Measurements from ENCODE around the gene OAS2.

OAS2 gene, protein sequence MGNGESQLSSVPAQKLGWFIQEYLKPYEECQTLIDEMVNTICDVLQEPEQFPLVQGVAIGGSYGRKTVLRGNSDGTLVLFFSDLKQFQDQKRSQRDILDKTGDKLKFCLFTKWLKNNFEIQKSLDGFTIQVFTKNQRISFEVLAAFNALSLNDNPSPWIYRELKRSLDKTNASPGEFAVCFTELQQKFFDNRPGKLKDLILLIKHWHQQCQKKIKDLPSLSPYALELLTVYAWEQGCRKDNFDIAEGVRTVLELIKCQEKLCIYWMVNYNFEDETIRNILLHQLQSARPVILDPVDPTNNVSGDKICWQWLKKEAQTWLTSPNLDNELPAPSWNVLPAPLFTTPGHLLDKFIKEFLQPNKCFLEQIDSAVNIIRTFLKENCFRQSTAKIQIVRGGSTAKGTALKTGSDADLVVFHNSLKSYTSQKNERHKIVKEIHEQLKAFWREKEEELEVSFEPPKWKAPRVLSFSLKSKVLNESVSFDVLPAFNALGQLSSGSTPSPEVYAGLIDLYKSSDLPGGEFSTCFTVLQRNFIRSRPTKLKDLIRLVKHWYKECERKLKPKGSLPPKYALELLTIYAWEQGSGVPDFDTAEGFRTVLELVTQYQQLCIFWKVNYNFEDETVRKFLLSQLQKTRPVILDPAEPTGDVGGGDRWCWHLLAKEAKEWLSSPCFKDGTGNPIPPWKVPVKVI

DNA sequence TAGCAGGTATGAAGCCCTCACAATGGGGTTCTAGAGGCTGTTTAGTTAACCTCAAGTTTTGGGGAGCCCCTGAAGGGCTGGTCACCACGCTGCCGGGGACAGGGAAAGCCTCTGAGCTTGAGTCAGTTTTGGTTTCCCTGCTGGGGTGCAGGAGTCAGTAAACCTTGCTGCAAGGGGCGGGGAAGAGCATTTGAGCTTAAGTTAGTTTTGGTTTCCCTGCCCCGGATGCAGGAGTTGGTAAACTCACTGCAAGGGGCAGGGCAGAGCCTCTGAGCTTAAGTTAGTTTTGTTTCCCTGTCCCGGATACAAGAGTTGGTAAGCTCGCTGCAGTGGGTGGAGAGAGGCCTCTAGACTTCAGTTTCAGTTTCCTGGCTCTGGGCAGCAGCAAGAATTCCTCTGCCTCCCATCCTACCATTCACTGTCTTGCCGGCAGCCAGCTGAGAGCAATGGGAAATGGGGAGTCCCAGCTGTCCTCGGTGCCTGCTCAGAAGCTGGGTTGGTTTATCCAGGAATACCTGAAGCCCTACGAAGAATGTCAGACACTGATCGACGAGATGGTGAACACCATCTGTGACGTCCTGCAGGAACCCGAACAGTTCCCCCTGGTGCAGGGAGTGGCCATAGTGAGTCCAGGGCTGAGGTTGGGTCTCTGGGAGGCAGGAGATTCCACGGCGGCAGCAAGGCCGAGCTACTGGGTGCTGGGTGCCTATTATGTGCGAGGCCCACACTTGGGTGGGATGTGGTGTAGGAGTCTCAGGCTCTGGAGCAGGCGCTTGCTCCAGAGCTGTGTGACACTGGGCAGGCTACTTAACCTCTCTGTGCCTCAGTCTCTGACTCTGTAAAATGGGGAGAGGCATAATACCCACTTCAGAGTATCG, at the start of gene OAS2:
TSS of gene OAS2 (plus strand) at position 357 of the 878 bp plus-strand sequence. CDS start at position 447, 90 bp downstream.
- H3K27ac ChIP-seq, result peak within 1 kb of the TSS; percentile 39
- DNase-seq (ENCODE audit: low read depth, low spot score), result peak; percentile 70

DNA sequence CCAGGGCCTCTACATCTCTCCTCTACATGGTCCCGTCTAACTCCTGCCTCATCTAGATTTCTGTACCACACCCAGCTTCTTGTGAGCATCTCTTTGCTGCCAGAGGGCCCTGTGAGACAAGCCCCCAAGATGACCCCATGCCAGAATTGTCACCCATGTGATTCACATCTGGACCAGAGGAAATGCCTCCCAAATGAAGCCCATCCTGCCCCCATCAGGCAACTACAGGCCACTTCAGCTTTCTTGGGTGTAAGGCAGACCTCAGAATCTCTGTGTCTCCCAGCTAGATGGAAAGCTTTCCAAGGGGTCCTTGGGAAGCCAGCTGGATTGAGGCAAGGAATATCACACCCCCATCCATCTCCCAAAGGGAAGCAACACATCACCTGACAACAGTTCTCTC, 49.3 kb upstream of the OAS2 start:
- H3K27ac ChIP-seq, result no peak overlapping the region
- DNase-seq (ENCODE audit: low read depth, low spot score), result no peak

DNA sequence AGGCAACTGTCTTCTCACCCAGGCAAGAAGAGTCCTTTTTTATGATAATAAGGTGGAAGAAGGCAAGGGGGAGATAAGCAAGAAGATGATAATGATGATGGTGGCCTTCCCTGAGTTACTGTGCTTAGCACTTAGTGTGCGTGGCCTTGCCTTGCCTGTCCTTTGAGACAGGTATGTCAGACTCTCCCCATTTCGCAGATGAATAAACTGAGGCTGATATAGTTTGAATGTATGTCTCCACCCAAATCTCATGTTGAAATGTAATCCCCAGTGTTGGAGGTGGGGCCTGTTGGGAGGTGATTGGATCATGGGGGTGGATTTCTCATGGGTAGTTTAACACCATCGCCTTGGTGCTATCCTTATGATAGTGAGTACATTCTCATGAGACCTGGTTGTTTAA, 48.6 kb upstream of the OAS2 start:
- no peak for DNase-seq (ENCODE audit: low read depth, low spot score)
- H3K27ac ChIP-seq, result no peak overlapping the region

DNA sequence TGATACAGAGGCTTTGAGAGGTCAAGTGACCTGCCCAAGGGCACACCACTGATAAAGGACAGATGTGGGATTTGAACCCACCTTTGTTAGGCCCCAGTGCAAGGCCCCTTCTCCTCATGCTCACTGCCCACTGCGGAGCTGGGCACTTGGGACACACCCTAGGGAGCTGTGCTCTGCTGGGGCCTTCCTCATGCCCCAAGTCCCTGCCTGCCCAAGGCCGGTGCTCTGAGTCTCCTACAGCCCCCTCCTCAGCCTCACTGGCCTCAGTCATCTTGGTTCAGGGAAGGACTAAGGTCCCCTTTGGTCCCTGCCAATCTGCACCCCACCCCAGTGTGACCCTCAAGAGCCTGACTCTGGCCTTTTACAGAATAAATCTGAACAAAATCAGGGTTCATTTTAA, 48.0 kb upstream of the OAS2 start:
- no peak overlapping the region for H3K27ac ChIP-seq
- no peak for DNase-seq (ENCODE audit: low read depth, low spot score)

DNA sequence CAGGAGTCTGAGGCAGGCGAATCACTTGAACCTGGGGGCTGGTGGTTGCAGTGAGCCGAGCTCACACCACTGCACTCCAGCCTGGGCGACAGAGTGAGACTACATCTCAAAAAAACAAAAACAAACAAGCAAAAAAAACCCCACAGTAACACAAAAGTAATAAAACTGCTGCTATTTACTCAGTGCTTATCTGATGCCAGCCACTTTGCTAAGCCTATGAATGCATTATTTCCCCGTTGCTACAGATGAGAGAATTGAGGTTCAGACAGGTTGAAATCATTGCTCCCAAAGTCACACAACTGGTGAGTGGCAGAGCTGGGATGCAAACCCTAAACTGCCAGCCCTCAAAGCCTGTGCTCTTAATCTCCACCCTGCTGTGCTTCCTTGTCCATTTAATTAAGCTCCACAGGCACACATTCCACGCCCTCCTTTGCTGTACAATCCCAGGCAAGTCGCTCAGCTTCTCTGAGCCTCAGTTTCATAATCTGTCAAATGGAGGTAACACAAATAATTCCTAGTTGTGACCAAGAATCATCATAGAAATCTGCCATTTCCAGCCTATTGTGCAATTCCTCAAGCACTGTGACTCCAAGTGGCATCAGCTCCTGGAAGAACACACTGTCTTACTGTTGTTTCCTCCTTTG, 45.7 kb upstream of the OAS2 start:
- no peak for DNase-seq (ENCODE audit: low read depth, low spot score)
- H3K27ac ChIP-seq, result no peak overlapping the region

DNA sequence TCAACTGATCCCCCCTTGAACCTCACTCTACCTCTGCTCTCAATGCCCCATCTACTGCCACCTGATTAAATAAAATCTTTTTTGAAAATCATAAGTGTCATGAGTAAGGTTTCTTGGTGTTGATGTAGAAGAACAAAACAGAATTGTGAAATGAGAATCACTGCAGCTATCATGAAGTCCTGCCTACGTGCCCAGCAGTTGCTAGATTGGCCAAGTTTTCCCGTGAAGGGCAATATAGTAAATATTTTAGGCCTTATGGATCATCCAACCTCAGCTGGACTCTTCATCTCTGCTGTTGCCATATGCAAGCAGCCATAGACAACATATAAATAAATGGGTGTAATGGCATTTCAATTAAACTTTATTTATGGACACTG, 45.2 kb upstream of the OAS2 start:
- no peak overlapping the region for H3K27ac ChIP-seq
- no peak for DNase-seq (ENCODE audit: low read depth, low spot score)

DNA sequence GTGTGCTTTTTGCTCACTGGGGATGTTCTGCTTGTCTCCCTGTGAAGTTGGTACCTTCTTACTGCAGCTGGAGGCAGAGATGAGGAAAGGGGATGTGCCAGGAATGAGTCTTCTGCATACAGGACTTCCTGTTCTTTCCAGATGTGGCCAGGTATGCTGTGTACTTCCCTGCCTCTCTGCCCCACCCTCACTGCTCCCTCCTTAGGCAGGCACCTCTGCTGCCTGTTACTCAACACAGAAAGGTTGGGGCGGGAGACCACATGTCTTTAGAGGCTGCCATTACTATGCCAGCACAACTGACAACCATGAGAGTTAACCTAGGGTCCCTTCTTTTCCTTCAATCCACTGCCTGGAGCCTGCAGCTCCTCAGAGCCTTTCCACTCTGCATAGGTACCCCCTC, 42.1 kb upstream of the OAS2 start:
- H3K27ac ChIP-seq, result peak overlapping the region; percentile 92
- DNase-seq (ENCODE audit: low read depth, low spot score), result peak; percentile 77

DNA sequence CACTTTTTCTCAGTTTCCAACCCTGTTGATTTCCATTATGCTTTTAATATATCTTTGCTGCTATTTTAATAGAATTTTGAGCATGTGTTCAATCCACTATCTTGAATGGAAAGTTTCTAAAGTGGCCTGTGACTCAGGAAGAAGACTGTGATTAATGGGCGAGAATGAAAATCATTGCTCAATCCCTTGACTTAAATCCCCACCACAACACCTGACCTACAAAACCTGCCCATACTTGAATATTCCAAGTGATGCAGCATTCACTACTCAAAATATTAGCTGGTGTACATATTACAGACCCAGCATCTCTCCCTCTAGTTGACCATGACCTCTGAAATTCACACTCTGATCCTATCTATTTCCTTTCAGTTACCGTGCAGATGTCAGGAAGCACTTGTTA, 41.4 kb upstream of the OAS2 start:
- DNase-seq (ENCODE audit: low read depth, low spot score), result peak; percentile 92
- H3K27ac ChIP-seq, result peak overlapping the region; percentile 92

DNA sequence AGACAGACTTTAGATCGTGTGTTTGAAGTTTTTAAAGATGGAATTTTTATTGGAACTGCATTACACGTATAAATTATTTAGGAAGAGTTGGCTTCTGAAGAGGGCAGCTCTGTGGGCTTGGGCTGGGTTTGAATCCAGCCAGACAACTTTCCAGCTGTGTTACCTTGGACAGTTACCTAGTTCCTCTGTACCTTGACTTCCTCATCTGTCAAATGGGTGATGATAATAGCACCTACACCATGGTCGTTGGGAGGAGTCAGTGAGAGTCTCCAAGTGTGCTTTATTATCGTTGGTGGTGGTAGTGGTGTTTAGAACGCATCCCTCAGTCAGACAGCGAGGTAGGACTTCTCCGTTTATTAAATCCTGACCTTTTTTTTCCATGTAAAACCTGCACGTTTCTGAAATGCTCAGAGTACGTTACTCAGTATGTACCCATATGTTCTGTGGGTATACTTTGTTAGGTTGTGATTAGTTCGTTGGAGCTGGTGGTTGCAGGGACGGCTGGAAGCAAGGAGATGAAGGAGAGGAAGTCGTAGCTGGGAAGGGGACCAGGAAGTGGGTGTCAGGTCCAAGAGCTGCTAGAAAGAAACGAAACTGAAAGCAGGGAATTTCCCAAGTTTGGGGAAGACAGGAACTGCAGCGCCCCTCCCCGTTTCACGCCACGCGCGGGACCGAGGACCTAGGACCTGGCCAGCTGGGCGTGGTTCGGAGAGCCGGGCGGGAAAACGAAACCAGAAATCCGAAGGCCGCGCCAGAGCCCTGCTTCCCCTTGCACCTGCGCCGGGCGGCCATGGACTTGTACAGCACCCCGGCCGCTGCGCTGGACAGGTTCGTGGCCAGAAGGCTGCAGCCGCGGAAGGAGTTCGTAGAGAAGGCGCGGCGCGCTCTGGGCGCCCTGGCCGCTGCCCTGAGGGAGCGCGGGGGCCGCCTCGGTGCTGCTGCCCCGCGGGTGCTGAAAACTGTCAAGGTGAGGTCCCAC, 40.3 kb upstream of the OAS2 start, which contains the start of gene OAS3:
TSS of gene OAS3 (plus strand) at position 734 of the 979 bp plus-strand sequence. CDS start at position 791, 57 bp downstream.
- peak; percentile 33 for DNase-seq (ENCODE audit: low read depth, low spot score)
- H3K27ac ChIP-seq, result peak within 1 kb of the TSS; percentile 92

DNA sequence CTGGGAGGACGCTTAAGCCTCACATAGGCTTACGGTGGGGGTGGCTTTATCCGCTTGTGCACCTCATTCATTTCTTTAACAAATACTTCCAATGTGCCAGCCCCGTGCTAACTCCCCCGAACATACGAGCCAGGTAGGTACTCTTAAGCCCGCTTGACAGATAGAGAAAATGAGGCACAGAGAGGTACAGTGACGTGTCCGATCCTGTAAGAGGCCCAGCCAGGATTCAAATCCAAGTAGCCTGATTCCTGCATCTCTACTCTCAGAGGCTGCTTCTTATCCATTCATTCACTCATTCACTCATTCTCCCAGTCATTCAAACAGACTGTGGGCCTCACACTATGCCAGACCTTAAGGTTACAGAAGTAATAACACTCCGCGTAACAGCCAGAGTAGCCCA, 39.6 kb upstream of the OAS2 start:
- DNase-seq (ENCODE audit: low read depth, low spot score), result no peak
- H3K27ac ChIP-seq, result peak overlapping the region; percentile 92

DNA sequence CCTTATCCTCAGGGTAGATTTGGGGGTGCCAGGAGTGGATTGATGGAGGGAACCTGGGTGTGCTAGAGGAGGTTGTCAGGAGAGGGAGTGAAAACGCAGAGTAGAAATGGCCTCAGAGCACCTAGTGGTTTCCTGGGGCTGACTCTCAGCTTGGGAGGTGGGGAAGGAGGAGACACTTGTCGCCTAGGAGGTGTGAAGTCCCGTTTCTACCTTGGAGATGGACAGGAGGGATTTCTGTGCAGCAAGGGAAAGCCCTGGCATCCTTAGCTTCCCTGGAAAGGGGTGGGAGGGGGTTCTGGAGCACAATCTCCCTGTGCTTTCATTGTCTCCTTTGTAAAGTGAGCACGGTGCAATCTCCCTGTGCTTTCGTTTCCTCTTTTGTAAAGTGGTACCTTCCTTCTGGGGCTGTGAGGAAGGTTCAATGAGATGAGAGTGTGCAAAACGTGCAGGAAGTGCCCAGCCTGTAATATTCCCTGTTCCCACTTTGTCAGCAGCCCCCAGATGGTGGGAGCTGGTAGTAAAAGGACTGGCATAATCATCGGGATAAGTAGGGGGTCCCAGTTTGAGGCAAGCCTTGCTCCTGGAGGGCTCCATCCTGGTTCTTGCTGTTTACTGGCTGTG, 38.4 kb upstream of the OAS2 start:
- no peak for DNase-seq (ENCODE audit: low read depth, low spot score)
- no peak overlapping the region for H3K27ac ChIP-seq

DNA sequence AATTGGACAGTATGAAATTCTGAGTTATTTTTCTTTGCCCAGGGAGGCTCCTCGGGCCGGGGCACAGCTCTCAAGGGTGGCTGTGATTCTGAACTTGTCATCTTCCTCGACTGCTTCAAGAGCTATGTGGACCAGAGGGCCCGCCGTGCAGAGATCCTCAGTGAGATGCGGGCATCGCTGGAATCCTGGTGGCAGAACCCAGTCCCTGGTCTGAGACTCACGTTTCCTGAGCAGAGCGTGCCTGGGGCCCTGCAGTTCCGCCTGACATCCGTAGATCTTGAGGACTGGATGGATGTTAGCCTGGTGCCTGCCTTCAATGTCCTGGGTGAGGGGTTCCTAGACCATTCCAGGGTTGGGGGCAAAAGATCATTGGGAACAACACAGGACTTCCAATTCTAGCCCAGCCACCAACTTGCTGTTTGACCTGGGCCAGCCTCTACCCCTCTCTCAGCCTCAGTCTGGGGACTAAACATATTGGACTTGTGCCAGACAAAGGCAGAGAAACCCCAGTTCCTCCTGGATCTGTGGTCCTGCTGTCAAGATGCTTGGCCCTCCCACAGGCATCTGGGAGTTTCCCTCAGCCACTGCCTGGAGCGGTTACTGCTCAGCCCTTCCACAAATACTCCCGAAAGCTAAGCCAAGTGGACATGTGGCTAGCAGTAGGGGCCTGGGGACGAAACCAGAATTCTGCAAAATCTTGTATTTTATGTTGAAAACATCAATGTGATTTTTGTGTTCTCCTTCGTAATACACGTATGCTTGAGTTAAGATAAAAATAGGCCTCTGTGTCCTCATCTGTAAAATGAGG, 36.6 kb upstream of the OAS2 start:
- DNase-seq (ENCODE audit: low read depth, low spot score), result no peak
- H3K27ac ChIP-seq, result no peak overlapping the region

DNA sequence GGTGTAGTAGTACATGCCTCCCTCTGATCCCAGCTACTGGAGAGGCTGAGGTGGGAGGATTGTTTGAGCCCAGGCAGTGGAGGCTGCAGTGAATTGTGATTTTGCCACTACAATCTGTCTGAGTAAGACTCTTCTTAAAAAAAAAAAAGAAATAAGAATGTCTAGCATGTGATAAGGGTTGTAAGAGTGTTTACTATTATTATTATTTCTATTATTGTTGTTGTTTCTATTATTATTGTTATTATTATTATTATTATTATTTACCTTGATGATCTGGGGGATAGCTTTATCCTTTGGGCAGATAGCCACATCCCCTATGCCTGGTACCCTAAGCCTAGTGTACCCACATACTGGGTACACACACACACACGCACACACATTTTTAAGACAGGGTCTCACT, 35.7 kb upstream of the OAS2 start:
- no peak for DNase-seq (ENCODE audit: low read depth, low spot score)
- no peak overlapping the region for H3K27ac ChIP-seq

DNA sequence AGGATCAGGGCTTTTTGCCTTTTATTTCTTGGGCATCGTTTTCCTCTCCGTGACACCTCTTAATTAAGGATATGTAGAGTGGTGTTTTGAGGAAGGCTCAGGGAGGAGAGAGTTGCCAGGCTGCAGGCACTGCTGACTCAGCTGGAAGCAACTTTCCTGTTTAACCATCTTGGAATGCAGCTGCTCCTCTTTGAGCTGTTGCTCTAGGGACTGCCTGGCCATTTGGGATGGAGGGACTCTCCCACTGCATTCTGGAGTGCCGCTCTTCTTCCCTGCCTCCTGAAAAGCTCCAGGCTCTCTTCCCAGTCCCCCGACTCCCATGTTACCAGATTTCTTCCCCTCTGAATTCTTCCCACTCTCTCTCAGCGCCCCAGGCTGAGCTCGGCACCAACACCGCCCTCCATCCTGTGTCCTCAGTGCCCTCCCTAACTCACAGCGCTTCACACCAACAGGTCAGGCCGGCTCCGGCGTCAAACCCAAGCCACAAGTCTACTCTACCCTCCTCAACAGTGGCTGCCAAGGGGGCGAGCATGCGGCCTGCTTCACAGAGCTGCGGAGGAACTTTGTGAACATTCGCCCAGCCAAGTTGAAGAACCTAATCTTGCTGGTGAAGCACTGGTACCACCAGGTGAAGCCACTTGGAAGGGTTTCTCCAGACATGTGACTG, 34.2 kb upstream of the OAS2 start:
- no peak overlapping the region for H3K27ac ChIP-seq
- DNase-seq (ENCODE audit: low read depth, low spot score), result no peak

DNA sequence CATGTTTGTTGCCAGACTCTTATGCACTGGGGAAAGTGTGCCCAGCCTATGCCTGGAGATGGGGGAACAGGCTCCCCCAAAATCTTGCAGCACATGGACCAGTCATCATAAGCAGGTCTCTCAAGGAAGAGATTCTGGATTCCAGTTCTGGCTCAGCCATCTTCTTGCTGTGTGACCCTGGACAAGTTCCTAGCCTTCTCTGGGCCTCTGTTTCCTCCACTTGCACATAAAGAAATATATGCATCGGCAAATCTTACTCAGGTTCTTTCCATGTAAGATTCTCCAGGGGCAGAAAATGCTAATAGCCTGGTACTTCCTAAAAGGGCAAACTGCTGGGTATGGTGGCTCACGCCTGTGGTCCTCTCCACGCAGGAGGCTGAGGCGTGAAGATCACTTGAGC, 32.8 kb upstream of the OAS2 start:
- DNase-seq (ENCODE audit: low read depth, low spot score), result no peak
- no peak overlapping the region for H3K27ac ChIP-seq

DNA sequence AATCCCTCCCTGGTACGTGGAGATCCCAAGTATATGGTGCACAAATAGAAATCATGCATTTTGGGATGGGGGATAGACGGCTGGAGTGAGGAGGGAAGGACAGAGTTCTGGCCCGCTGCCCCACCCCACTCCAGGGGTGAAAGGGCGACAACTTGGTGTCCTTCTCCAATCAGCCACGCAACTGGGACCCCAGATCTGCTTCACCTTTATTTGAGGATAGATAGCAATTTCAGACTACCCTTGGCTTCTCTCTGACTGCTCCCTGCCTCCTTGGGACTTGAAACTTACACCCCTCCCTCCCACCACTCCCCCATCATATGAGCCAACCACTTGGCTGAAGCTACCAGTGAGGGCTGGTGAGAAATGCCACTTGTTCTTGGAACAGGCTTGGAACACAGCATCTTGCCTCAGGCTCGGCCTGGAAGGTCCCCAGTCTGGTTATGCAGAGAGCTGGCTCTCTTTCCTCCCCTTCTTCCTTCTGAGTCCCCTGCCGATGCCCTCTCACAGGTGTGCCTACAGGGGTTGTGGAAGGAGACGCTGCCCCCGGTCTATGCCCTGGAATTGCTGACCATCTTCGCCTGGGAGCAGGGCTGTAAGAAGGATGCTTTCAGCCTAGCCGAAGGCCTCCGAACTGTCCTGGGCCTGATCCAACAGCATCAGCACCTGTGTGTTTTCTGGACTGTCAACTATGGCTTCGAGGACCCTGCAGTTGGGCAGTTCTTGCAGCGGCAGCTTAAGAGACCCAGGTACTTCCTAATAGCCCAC, 31.9 kb upstream of the OAS2 start:
- H3K27ac ChIP-seq, result no peak overlapping the region
- DNase-seq (ENCODE audit: low read depth, low spot score), result no peak

DNA sequence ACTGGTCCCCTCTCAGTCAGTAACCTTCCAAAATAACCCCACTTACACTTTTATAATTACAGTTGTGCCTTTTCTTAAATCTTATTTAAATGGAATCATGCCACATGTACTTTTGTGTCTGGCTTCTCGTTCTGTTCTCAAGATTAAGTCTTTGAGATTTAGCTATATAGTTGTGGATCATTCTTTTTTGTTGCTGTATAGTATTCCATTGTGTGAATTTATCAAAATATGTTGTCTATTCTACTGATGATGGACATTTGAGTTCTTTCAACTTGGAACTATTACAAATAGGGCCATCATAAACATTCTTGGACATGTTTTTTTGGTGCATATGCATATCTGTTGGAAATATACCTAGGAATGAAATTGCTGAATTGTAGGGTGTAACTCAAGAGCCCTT, 31.0 kb upstream of the OAS2 start:
- no peak overlapping the region for H3K27ac ChIP-seq
- no peak for DNase-seq (ENCODE audit: low read depth, low spot score)
